Renal pelvis (tissue), 12 donors: ENCODE data around the gene CPM. TPM values are rescaled to one million over a fixed set of nuclear protein-coding genes. Genes with fewer than 3 reads are reported as not detected.
A peak's percentile ranks its signal among the peaks of the same experiment; 100 is the strongest.

Experiments used
- DNase-seq: peaks from one replicate; pipeline ENCODE4 v3.0.0-alpha.2; 2013
- long read RNA-seq, 16 experiments: transcript quantifications; one replicate each; lab custom pipeline, GENCODE V29; 2026
- polyA plus RNA-seq, 3 donors: library from polyadenylated mRNA; unstranded; fragments of 120-200 nt; gene quantifications; one replicate each; pipeline ENCODE4 v1.2.1, GENCODE V29; 2013; ENCODE audit not compliant: insufficient read length in 3 of 3

Gene CPM
- 10 to 100 TPM; 20.4 to 37.5 (median 28.5) TPM for polyA plus RNA-seq
- long read RNA-seq, donor 1, full-length matches to known transcripts: 7 of 7 reads
- long read RNA-seq, donor 1, partial matches to known transcripts: 0 of 7 reads
- long read RNA-seq, donor 1, other reads (novel, unspliced or antisense): 0 of 7 reads
- long read RNA-seq, donor 2, full-length matches to known transcripts: 3 of 3 reads
- long read RNA-seq, donor 2, partial matches to known transcripts: 0 of 3 reads
- long read RNA-seq, donor 2, other reads (novel, unspliced or antisense): 0 of 3 reads
- long read RNA-seq, donor 3, full-length matches to known transcripts: 6 of 6 reads
- long read RNA-seq, donor 3, partial matches to known transcripts: 0 of 6 reads
- long read RNA-seq, donor 3, other reads (novel, unspliced or antisense): 0 of 6 reads
- long read RNA-seq, donor 4, full-length matches to known transcripts: 2 of 2 reads
- long read RNA-seq, donor 4, partial matches to known transcripts: 0 of 2 reads
- long read RNA-seq, donor 4, other reads (novel, unspliced or antisense): 0 of 2 reads
- long read RNA-seq, donor 5, full-length matches to known transcripts: 2 of 2 reads
- long read RNA-seq, donor 5, partial matches to known transcripts: 0 of 2 reads
- long read RNA-seq, donor 5, other reads (novel, unspliced or antisense): 0 of 2 reads
- long read RNA-seq, donor 6, full-length matches to known transcripts: 17 of 17 reads
- long read RNA-seq, donor 6, partial matches to known transcripts: 0 of 17 reads
- long read RNA-seq, donor 6, other reads (novel, unspliced or antisense): 0 of 17 reads
- long read RNA-seq, donor 7, full-length matches to known transcripts: 3 of 22 reads
- long read RNA-seq, donor 7, partial matches to known transcripts: 19 of 22 reads
- long read RNA-seq, donor 7, other reads (novel, unspliced or antisense): 0 of 22 reads
- long read RNA-seq, donor 8: 0 reads
- long read RNA-seq, donor 9, full-length matches to known transcripts: 11 of 11 reads
- long read RNA-seq, donor 9, partial matches to known transcripts: 0 of 11 reads
- long read RNA-seq, donor 9, other reads (novel, unspliced or antisense): 0 of 11 reads
- long read RNA-seq, donor 10, full-length matches to known transcripts: 13 of 13 reads
- long read RNA-seq, donor 10, partial matches to known transcripts: 0 of 13 reads
- long read RNA-seq, donor 10, other reads (novel, unspliced or antisense): 0 of 13 reads
- long read RNA-seq, donor 11, full-length matches to known transcripts: 4 of 4 reads
- long read RNA-seq, donor 11, partial matches to known transcripts: 0 of 4 reads
- long read RNA-seq, donor 11, other reads (novel, unspliced or antisense): 0 of 4 reads
- long read RNA-seq, donor 12, full-length matches to known transcripts: 10 of 10 reads
- long read RNA-seq, donor 12, partial matches to known transcripts: 0 of 10 reads
- long read RNA-seq, donor 12, other reads (novel, unspliced or antisense): 0 of 10 reads
- long read RNA-seq, donor 13, full-length matches to known transcripts: 6 of 6 reads
- long read RNA-seq, donor 13, partial matches to known transcripts: 0 of 6 reads
- long read RNA-seq, donor 13, other reads (novel, unspliced or antisense): 0 of 6 reads
- long read RNA-seq, donor 14: 0 reads
- long read RNA-seq, donor 15, full-length matches to known transcripts: 7 of 7 reads
- long read RNA-seq, donor 15, partial matches to known transcripts: 0 of 7 reads
- long read RNA-seq, donor 15, other reads (novel, unspliced or antisense): 0 of 7 reads
- long read RNA-seq, donor 16, full-length matches to known transcripts: 5 of 5 reads
- long read RNA-seq, donor 16, partial matches to known transcripts: 0 of 5 reads
- long read RNA-seq, donor 16, other reads (novel, unspliced or antisense): 0 of 5 reads

DNA sequence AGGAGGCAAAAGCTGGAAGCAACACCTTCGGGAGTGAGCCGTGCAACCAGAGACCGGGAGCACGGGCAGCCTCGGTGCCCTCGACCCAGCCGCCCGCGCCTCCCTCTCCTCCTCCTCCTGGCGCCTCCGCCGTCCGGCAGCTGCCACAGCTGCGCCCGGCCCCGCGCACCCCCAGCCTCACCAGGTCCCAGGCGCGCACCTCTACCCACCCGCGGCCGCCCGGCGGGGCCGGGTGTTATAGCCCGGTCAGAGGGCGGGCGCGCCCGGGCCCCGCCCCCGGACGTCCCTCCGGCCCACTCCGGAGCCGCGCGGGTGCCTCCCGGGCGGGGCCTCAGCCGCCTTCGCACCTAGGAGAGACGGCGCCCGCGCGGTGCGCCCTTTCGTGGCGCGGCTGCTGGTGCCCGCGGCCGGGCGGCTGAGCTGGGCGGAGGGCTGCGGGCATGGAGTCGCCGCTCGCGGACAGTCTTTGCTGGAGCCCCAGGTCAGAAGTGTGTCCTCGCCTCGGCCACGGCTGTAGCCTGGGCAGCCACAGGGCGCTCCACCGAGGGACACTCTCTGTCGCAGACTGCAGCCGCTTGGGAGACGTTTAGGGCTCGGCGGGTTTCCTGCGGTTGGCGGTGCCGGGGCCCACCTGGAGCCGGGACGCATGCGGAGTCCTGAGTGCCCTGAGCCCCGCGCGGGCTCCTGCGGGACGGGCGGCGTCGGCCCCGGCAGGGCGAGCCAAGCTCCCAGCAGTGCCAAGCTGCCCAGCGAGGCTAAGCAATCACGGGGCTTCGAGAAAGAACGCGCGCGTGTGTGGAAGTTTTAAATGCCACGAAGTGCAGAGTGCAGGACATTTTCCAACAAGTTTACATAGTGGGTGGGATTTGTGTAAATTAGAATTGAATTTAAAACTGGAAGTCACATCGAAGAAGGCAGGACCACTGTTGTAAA lies at the start of gene CPM:
Gene CPM (minus strand): TSS at position 211 of the 933 bp plus-strand sequence. CDS start 334 bp downstream, outside the sequence.
- DNase-seq: peak; percentile 60

DNA sequence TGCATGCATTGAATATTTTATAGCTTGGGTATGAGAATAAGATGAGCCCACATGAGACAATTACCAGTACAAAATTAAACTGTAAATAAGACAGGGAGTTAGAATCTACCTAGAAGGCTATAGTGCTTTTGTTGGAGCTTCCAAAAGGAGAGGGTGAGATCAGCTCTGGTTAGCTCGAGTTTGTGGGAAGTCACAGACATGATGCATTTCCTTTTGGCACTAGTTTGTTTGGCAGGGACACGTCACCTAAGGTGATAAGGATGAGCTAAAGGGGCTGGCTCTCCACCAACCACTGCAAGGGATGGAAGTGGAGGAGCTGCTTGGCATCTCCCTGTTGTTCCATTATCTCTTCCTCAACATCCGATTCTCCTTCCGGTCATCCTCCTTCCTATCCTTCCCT lies 48.5 kb upstream of the CPM start:
- no peak for DNase-seq

DNA sequence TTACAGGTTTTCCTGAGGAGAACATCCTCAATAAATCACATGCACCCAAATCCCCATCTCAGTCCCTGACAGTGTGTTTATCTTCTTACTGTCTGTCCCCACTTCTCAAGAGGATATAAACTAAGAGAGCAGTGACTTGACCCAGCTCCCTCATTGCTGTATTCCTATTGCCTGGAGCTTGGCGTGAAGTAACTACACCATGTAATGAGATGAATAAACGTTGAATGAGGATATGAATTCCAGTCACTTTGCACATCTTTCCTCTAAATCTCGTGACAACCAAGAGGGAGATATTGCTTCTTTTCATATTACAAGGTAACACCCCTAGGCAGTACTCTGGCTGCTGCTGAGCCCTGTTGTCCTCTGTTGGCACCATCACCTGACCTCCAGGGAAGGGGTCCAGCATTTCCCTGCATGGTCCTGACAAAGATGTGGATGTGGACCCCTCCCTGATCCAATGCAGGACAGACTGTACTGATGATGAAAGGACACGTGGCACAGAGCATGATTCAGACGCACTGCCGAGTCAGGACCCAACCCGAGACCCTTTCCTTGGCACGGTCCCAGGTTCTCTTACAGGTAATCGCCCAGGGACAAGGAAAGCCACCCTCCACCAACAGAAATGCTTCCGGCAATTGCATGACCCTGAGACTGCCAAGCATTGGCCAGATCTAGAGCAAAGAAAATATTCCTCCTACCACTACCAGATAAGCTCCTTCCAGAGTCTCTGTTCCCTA lies 47.7 kb upstream of the CPM start:
- no peak for DNase-seq

DNA sequence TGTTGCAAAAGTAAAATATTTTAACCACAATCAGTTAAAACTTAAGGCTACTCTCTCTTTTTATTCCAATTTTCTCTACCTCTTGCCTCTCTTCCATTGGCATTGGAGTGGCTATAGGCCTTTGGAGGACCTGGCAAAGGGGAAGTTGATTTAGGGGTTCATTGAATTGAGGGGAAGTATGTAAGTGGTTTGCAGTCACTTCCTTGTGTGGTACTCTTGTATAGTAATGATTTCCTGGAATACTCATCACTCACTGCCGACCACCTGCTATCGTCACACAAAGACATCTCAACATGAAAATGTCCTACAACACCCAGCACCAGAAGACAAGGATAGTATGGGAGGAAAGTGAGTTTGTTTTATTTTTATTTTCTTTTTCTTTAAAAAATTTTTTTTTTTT lies 45.7 kb upstream of the CPM start:
- no peak for DNase-seq

DNA sequence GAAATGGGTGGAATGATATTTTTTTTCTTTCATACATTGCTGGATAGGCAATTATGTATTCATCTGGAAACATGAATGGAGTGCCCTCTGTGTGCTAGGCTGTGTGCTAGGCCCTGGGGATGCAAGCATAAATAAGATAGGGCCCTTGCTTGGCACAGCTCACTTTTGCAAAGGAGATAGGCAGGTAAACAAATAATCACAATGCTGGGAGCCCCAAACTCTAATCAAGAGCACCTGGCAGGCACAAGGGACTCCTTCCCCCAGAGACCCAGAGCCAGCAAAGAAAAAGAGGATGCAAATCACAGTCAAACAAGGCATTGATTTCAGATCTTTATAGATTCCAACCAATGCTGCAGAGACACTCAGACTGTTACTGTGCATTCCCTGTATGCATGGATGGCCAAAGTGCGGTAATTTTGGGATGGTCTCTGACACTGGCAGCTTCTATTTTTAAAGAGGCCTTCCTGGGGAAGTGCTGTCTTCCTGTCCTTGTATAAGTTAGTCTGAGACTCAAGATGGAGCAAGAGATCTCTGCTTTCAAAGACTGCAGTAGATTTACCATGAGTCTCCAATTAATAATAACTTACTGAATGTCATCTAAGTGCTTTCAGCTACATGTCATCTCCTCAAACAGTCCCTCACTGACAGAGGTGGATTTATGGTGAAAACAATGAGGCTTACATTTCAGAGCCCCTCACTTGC lies 45.1 kb upstream of the CPM start:
- DNase-seq: no peak

GRCh38 chr12:68977335-68977734 lies 44.4 kb upstream of the CPM start:
- no peak for DNase-seq

DNA sequence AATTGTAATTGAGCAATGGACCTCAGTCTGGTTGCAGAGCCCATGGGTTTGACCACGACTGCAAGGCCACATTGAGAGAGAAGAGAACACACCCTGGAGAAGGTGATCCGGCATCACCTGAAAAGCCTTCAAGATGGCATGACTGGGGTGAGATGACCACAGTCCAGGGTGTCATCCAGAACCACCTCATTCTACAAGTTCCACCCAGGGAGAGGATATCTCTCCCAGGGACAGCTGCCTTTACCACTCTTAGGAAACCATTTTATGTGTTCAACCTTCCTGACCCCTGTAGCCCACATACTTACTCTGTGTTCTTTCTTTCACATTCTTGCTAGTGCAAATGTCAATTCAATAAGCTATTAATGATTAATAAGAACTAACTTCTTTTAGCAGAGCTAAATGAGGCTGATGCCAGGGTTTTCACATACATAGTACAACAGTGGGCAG lies 43.4 kb upstream of the CPM start:
- DNase-seq: no peak

- no peak for DNase-seq
Measured at GRCh38 chr12:68975811-68976210, 42.8 kb upstream of the CPM start.

DNA sequence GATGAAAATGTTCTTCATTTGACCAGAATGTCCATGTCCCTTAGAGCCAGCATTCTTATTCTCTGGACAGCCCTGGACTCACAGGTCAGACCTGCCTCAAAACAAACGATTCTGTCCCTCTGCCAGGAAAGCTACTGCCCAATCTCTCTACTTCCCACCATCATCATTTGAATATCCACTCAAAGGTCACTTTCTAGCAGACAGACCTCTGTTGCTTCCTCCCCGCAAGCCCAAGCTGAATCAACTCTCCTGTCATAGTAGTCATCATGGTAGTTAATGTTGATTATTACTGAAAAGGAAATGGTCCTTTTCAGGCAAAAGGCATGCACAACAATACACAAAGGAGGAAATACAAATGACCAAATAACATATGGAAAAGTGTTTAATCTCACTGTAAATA lies 39.6 kb upstream of the CPM start:
- no peak for DNase-seq

GRCh38 chr12:68971404-68971803 lies 38.4 kb upstream of the CPM start:
- no peak for DNase-seq

DNA sequence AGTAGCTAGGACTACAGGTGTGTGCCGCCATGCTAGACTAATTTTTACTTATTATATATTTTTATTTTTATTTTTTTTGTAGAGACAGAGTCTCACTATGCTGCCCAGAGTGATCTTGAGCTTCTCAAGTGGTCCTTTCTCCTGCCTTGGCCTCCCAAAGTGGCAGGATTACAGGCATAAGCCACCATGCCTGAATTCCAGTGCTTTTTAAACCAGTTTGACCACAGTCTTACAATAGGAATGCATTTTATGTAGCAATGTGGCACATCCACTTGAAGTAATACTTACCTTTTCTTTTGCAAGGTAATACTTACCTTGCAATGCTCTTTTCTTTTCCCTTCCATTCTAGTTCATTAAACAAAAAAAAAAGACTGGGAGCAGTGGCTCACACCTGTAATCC lies 38.0 kb upstream of the CPM start:
- DNase-seq: no peak

GRCh38 chr12:68970306-68970705 lies 37.3 kb upstream of the CPM start:
- DNase-seq: no peak

DNA sequence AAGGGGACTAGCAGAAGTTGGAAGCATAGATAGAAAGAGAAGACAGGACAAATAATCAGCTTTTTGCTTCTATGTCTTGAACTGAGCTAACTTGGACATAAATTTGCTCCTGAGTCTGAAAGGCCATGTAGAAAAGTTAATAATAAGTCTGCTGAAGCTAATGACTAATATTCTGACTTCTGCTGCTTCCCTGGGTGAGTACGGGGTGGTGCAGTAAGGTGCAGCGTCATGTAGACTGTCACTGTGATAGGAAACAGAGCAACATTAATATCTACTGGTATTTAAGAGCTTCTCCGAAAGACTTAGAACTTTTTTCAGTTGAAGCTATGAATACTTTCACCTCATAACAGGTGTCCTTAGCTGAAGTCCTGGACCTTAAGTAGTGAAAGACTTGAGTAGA lies 34.1 kb upstream of the CPM start:
- no peak for DNase-seq

- no peak for DNase-seq
Measured at GRCh38 chr12:68963856-68964745, 31.1 kb upstream of the CPM start.

DNA sequence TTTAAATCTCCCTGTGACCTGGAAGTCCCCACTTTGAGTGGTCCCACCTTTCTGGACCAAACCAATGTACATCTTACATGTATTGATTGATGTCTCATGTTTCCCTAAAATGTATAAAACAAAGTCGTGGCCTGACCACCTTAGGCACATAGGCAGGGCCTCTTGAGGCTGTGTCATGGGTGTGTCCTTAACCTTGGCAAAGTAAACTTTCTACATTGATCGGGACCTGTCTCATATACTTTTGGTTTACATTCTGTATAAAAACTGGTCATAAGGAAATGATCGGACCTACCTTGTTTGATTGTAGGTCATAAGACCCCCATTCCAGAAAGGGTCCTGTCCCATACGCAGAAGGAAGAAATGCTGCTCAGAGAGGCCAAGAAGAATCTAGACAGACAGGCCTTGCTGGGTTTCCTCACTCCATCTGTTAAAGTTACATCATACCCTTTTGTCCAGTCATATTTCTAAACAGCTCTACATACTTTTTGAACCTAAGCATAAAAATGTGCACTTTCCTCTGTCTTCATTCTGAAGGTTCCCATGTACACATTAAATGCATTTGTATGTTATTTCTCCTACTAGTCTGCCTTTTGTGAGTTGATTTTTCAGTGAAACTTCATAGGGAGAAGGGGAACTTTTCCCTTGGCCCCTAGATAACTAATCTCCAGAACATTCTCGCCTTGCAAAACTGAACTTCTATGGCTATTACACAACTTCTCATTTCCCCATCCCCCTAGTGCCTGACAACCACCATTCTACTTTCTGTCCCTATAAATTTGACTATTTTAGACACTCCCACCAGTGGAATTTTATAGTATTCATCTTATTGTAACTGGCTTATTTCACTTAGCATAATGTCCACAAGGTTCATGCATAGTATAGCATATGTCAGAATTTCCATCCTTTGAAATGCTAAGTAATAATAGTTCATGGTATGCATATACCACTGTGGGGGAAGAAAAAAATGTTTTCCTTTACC lies 30.2 kb upstream of the CPM start:
- DNase-seq: no peak
